Fibroblast of skin of back (primary cell): Measurements from ENCODE around the gene ACAD9. TPM values are rescaled to one million over a fixed set of nuclear protein-coding genes. Genes with fewer than 3 reads are reported as not detected.
"Not testable (repeated sequence)": the region's sequence is repeated elsewhere in the genome, so short reads cannot be mapped to it uniquely, and the experiment has no call there.

Experiments used
- DNase-seq: peaks from one replicate; pipeline ENCODE4 v3.0.0-alpha.2; 2013
- polyA plus RNA-seq, 2 experiments: library from polyadenylated mRNA; unstranded; fragments of 120-200 nt; gene quantifications; one replicate each; pipeline ENCODE4 v1.2.1, GENCODE V29; 2013; ENCODE audit not compliant: insufficient read length in 2 of 2

ACAD9 gene
- 28.7 TPM for polyA plus RNA-seq (2013, experiment 1 of 2; ENCODE audit: insufficient read length)
- 24.2 TPM for polyA plus RNA-seq (2013, experiment 2 of 2; ENCODE audit: insufficient read length)

DNA sequence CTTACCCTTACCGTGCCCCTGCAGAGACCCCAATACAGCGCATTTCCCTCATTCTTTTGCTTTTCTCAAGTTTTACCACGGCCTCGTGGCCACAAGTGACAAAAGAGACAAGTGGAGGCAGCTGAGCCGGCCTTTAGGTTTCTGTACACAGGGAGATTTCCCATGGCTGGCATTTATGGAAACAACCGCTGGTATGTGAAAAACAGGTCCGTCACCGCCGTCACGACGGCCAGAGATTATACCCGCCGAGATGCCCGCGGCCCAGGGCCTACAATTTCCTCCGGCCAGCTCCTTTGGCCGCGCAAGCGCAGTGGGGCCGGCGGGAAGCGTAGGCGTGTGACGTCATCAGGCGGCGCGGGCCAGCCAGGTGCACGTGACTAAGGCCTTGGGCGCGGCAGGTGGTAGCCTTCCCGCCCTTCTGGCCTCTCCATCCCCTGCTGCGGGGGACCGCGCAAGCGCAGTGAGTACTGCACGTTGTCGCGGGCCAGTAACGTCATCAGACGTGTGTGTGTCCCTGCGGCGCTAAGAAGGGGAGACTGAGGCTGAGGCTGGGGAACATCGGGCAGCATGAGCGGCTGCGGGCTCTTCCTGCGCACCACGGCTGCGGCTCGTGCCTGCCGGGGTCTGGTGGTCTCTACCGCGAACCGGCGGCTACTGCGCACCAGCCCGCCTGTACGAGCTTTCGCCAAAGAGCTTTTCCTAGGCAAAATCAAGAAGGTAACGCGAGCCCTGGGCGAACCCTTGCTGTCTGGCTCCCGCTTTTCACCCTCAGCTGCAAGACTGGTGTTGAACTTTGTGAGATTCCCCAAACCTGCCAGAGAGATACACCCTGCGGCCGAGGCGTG lies at the start of gene ACAD9:
TSS of gene ACAD9 (plus strand) at position 496 of the 845 bp plus-strand sequence. CDS start at position 568, 72 bp downstream.
- peak; percentile 96 for DNase-seq

DNA sequence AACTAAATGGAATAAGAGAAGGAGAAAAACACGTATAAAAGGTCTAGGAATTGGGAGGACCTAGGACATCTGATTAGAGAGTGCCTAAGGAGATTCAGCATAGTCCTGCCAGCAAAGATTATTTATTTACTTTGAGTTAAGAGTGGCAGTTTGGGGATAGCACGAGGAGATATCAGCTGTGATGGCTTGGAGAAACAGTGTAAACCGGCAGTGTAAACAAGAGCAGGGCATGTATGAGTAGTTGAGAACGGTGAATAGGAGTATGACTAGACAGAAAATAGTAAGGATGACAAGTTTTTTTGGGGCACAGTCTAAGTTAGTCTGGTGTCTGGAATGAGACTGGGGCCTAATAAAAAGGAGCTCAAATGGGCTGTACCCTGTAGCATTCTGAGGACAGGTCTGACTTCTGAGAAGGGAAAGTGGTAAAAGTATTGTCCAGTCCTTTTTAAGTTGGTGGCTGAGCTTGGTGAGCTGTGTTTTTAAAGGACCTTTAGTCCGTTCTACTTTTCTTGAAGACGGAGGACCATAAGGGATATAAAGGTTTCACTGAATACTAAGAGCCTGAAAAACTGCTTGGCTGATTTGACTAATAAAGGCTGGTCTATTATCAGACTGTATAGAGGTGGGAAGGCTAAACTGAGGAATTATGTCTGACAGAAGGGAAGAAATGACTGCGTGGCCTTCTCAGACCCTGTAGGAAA lies 49.3 kb upstream of the ACAD9 start:
- DNase-seq = not testable (repeated sequence)

DNA sequence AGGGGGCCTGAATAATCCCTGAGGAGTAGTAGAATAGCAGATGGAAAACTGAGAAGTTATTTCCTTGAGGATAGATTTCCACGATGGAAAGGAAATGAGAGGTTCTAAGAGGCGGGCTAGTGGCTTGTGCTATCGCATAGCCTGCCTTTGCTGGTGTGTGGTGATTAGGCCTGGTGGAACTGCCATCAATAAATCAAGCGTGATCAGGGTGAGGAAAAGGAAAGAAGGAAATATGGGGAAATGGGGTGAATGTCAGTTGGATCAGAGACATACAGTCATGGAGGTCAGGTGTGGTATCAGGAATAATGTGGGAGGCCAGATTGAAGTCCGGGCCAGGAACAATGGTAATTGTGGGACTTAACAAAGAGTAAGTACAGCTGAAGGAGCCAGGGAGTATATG lies 48.7 kb upstream of the ACAD9 start:
- not testable (repeated sequence) for DNase-seq

DNA sequence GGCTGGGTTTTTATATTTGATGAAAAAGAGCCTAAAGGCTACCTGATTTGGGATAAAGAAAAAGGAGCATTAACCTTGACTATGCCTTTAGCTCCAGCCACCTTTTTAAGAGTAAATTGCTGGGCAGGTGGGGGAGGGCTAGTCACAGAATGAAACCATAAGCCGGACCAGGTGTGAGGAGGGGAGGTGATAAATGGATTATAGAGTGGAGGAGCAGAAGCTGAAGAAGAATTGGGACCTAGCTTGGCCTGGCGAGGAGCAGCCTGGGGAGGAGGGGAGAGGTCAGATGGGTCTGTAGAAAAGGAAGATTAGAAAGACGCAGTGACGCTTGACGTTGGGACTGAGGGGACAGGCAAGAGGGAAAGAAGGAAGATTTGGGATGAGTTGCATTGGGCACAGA lies 46.4 kb upstream of the ACAD9 start:
- DNase-seq = not testable (repeated sequence)

DNA sequence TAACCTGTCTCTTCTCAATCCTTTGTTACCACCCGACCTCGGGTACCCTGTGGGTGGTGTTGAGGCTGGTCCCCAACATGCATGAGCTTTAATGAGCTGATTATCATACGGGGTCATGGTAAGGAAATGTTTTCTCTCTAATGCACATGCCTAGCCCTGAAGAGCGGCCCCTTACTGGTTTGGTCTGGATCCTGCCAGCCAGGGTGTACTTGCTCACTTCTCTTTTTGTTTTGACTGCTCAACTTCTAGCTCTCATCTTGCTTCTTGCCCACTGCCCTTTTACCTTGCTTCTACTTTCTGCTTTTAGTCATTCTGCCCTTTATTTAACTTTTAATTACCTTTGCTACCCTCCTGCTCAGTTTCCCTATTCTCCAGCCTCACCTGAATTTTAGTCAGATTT lies 44.3 kb upstream of the ACAD9 start:
- DNase-seq = no peak

DNA sequence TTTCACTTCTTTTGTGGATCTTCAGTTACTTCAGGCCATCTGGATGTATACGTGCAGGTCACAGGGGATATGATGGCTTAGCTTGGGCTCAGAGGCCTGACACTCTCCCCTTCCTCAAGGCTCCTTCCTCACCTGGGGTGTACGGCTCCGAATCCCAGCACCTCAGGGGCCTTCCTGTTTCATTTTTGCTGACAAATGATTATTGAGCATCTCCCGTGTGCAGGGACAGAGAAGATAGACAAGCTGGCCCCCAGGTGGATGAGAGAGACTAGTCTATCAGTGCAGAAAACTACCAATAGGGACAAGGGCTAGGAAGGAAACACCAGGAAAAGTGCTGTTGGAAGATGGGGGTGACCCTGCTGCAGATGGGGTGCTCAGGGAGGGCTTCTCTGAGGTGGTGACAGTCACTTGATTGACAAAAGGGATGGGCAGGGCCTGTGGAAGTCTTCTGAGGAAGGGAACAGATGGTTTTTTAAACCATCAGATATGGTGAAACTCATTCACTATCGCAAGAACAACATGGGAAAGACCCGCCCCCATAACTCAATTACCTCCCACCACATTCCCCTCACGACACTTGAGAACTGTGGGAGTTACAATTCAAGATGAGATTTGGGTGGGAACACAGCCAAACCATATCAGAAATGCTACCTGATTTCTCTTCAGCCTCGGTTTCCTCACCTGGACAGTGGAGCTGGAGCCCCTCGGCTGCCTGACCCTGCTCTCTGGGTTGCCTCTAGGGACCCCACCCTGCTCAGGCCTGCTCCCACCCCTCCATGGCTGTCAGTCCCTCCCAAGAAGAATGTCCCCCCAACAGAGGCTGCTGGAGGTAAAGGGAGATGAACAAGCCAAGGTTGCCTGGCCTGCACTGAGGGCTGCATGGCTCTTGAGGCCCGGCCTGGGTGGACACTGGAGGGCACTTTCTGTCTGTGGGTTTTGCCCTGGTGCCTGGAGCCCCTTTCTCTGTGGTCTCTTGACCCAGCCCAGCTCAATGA lies 37.2 kb upstream of the ACAD9 start:
- DNase-seq = no peak

DNA sequence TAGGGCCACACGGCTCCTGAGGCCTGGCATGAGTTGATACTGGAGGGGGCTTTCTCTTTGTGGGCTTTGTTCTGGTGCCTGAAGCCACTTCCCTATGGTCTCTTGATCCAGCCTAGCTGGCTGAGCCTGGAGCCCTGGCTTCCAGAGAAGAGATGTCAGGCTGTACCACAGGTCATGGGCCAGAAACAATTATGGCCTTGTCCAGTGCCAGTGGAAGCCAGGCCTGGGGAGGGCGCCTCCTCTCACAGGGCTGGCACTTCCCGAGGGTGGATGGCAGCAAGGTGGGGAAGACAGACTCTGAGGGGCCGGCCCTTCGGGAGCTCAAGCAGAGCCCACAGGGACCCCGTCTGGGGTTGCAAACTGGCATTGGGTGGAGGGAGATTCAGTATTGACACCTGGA lies 34.9 kb upstream of the ACAD9 start:
- DNase-seq = no peak

DNA sequence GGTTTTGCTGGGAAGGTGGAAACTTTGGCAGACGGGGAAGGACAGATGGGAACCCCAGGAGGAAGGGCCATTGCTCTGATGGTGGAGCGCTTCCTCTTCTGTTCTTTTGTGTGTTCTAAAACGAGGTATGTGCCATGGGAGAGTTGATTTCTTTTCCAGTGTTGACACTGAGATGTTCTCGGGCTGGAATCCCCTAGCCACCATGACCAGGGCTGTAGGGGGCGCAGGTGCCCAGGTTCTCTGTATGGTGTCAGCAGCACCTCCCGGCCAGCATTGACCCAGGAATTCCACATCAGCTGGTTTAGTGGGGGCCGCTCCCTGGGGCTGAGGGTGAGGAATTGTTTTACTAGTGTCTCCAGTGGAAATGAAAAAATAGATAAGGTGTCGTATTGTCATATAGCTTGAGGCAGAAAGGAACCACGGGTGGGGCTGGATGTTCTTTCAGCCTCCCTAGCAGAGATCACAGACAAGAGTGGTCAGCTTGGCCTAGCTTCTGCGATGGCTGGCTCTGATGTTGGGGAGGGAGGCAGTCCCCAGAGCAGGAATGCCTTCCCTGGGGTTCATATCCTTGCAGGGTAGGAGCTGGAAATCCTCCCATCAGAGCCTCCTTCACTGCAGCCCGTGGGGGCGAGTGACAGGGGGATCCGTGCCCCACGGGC lies 34.2 kb upstream of the ACAD9 start:
- no peak for DNase-seq

DNA sequence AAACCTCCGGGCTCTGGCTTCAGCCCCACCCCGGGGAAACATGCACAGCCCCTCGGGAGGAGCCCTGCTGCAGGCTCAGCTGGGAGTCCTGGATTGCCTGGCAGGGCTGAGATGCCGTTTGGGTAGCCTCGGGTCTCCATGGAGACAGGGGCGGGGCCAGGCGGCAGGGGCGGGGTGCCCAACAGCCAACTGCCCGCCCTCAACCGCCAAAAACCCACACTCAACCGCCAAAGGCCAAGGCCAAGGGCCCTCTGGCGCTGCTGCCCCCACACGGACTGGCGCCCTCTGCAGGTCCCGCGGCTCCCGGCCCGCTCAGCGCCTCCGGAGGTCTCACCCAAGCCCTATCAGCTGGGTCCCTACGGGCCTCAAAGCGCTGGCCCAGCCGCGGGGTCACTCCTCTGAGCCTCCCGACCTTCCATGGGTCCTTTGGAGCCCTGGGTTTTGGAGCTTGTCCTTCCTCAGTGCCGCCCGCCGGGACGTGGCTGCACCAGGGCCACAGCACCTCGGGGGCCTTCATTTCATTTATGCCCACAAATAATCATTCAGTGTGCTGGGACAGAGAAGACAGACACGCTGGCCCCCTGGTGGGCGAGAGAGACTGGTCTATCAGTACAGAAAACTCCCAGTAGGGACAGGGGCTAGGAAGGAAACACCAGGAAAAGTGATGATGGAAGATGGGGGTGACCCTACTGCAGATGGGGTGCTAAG lies 33.5 kb upstream of the ACAD9 start:
- peak; percentile 69 for DNase-seq

DNA sequence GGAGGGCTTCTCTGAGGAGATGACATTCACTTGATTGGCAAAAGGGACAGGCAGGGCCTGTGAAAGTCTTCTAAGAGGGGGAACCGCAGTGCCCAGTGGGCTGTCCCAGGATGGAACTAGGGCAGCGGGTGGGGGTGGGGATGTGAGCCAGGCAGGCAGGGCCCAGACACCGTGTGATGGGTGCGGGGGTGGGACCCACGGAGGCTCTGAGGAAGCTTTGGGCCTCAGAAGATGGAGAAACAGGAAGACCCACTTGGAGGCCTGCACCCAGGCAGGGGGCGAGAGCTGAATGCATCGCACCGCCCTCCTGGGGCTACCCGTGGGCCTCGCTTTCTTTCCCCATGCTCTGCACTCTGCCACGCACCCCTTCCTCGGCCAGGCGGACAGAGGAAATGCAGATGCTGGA lies 32.9 kb upstream of the ACAD9 start:
- no peak for DNase-seq

DNA sequence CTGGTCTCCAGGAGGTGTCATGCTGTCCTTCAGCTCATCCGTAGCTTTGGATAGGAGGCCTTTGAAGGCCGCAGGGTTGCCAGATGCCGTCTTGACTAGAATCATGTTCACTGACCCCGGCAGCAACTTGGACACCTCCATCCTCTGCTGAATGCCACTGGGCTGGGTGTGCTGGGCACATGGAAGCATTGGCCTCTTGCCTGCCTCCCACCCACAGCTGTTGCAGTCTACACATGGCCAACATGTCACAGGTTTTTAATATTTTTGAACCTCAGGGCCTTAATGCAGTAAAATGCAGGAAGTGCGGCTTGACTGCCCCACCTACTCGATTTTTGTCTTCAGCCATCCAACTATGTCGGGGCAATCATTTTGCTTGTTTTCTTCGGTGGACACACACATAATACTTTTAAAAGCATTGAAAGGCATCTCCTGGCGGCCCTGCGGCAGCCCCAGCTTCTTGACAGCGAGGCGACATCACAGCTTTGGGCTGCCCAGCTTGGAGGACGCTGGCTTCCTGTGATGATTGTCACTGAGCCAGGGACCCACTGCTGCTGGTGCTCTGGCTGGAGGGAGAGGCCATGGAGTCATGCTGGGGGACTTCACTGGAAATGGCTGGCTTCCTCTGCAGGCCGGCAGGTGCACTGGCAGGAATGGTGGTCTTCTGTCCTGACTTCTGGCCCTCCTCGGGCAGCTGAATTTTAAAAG lies 31.6 kb upstream of the ACAD9 start:
- no peak for DNase-seq

DNA sequence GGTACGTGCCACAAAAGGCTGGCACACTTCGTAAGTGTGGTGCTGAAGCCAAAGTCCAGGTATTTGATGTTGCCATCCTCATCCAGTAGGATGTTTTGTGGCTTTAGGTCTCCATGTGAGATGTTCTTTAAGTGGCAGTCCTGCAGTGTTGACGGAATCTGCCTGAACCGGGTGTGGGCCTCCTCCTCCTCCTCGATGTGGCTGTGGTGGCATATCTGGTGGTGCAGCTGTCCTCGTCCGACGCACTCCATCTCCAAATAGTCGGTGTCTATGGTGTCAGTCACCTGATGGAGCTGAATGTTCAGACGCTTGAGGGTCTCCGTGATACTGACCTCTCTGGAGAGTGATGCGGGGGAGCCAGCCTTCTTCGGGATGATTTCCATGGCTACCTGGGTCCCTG lies 30.5 kb upstream of the ACAD9 start:
- no peak for DNase-seq

DNA sequence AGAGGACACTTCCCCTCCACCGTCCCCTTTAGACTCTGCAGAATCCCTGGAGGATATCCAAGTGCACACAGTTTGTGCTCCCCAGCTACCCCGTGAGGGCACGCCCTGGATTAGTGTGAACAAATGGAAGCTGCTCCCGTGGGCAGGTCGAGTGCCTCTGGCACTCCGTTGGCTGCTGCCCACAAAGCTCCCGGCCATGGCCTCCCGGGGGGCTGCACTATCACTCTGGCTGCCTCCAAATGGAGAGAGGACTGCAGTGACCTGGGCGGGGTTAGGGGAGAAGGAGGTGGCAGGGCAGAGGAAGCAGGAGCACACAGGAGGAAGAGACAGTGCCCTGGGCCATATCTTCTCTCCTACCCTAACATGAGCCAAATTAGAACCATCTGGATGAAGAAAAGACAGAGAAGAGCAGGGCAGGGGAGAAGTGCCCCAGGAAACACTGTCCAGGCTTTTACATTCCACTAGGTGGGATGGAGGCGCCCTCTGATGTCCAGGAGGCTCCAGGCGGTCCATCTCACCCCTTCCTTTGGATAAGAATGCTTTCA lies 29.4 kb upstream of the ACAD9 start:
- peak; percentile 13 for DNase-seq

DNA sequence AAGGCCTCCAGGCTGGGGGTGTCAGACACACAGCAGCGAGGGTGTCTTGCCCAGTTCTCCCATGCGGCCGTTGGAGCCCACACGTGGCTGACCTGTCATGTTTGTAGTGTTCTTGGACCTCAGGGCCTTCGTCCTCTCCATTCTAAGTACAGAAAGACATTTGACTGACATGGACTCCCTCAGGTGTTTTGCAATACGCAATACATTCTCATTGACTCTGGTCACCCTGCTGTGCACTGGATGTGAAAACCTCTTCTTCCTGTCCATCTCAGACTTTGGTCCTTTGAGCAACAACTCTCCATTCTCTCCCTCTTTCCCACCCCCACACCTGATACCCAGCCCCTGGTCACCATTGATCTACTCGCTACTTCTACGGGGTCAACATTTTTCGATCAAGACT lies 28.9 kb upstream of the ACAD9 start:
- DNase-seq = no peak

DNA sequence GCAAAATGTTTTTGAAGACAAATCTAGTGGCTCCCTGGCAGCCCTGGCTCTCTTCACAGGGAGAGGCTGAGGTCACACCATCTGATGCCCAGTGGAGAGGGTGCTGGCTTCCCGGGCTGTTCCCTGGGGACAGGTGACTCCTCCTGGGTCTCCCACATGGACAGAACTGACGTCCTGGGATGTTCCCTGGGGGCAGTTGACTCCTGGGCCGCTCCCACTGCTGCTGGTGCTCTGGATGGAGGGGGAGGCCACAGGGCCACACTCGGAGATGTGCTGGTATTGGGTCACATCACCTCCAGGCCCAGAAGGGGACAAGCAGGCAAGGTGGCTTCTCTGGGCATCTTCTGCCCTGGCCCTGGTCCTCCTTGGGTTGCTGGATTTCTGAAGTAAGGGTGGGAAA lies 27.8 kb upstream of the ACAD9 start:
- no peak for DNase-seq

DNA sequence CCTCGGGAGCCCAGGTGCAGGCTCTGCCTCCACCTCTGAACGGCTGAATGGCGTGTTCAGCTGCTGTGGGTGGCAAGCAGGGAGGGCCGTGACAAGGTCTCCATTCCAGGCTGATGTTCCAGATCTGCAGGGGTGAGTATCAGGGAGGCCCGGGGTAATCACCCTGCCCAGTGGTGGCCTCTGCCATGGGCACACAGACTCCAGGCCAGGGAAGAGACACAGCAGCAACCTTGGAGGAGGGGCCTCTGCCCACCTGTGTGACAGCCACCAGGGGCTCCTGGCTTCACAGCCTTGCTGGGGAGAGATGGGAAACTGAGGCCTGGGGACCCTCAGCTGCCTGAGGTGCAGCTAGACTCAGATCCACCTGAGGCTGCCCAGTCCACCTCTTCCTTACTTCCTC lies 25.6 kb upstream of the ACAD9 start:
- no peak for DNase-seq

DNA sequence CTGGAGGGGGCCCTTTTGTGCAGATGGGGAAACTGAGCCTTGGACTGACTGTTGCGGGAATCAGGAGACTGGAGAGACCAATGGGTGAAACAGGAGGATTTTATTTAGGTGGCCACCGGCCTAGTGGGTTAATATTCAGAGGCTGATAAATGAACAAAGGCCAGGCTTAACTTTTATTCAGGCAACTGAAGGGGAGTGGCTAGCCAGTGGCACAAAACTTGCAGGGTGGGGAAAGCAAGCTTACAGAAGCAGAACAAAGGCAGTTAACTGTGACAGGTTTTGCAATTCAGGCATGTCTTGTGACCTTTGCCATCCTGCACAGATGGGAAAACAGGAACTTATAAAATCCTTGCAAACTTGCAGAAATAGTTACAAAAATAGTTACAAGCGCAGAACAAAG lies 24.9 kb upstream of the ACAD9 start:
- no peak for DNase-seq

DNA sequence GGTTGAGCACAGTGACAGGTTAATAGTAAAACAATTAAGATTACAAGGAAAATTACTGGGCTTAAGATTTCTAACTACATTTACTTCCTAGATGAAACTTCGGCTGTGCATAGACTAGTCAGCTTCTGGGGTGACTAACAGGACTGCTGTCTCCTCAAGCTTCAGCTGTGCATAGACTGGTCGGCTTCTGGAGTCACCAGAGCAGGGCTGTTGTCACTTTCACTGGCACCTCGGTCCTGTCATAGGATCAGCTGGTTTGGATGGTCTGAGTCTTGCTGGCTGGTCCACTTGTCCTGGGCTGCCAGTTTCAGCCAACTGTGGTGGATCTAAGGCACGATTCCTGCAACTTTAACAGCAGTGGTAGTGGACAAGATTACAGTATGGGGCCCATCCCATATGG lies 23.9 kb upstream of the ACAD9 start:
- no peak for DNase-seq

DNA sequence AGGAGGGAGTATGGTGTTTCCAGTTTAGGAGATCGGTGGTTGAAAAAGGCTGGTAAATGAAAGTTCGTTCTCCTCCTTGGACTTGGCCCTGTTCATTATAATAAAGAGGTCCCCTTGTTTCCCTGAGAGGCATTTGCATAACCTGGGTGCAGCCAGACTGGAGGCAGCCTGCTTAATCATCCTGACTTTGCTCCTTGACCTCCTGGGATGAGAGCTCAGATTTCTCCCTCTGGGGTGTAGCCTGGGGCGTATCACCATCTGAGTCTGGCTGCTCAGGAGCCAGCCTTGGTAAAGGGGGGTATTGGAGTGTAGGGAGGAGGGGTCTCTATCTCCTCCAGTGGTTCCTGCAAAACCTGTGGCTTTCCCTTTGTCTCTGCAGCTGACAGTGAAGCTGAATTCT lies 21.3 kb upstream of the ACAD9 start:
- no peak for DNase-seq

DNA sequence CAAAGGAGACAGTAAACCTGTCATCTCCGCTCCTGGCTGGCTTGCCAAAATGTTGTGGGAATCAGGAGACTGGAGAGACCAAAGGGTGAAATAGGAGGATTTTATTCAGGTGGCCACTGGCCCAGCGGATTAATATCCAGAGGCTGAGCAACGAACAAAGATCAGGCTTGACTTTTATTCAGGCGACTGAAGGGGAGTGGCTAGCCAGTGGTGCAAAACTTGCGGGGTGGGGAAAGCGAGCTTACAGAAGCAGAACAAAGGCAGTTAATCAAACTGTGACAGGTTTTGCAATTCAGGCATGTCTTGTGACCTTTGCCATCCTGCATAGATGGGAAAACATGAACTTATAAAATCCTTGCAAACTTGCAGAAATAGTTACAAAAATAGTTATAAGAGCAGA lies 19.8 kb upstream of the ACAD9 start:
- DNase-seq = no peak
